ENCODE measurements around the gene NRXN2.

The NRXN2 gene

DNA sequence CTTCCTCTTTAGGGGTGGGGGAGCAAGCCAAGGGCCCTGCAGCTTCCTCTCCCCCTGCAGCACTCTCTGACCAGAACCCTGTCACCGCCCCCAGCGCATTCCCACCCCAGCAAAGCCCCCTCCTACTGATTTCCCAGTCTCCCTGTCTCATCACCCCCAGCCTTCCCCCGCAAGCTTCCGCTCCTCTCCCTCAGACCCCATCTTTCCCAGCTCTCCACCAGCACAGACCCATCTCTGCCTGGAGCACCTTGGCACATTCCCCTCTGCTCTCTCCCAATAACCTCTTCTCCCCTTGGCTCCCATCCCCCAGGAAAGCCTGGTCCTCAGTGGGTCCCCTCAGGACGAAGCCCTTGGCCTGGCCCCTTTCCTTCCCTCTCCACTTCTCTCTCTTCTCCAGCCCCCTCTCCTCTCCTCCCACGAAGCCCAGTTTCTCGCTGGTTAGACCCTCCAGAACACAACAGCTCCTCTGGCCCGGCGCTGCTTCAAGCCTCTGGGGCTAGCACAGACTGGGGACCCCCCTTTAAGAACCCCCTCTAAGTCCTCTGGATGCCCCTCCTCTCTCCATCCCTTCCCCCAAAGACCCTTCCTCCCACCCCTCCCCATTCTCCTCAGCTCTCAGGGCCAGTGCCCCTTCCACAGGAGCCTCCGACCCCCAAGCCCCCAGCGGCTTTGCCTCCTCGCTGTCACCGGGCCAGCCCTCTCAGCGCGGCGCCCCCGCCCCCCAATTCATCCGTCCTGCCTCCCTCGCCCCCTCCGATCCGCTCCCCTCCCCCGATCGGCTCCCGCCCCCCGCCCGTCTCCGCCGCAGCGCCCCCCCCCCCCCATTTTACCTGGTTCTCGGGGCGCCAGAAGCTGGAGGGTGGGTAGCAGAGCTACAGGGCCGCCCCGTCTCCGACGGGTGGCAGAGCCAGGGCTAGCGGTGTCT is 594 bp downstream of the NRXN2 start:
- Histone ChIP-seq H3K36me3 (ENCODE audit: control insufficient read depth, insufficient read depth, low read length) (no peaks in the 10 kb centered on the region), H3K4me3 (ENCODE audit: low read depth, low read length) (peak overlapping the region; percentile 22), H3K27me3 (ENCODE audit: control insufficient read depth, insufficient read depth, low read length) (peaks cover 25% of the 10 kb centered on the region), H3K9ac (ENCODE audit: low read depth, low read length) (no peak overlapping the region), H3K9me3 (ENCODE audit: control insufficient read depth, insufficient read depth, low read length) (no peaks in the 10 kb centered on the region), H3K4me1 (ENCODE audit: control insufficient read depth, insufficient read depth, low read length) (peaks cover 14% of the 10 kb centered on the region)

- Histone ChIP-seq H3K4me3 (ENCODE audit: low read depth, low read length) (no peak overlapping the region), H3K27me3 (ENCODE audit: control insufficient read depth, insufficient read depth, low read length) (peaks cover 25% of the 10 kb centered on the region), H3K36me3 (ENCODE audit: control insufficient read depth, insufficient read depth, low read length) (no peaks in the 10 kb centered on the region), H3K9me3 (ENCODE audit: control insufficient read depth, insufficient read depth, low read length) (no peaks in the 10 kb centered on the region), H3K4me1 (ENCODE audit: control insufficient read depth, insufficient read depth, low read length) (peaks cover 12% of the 10 kb centered on the region), H3K9ac (ENCODE audit: low read depth, low read length) (no peak overlapping the region)
Observed at GRCh38 chr11:64721359-64721699, 1.7 kb downstream of the NRXN2 start.

DNA sequence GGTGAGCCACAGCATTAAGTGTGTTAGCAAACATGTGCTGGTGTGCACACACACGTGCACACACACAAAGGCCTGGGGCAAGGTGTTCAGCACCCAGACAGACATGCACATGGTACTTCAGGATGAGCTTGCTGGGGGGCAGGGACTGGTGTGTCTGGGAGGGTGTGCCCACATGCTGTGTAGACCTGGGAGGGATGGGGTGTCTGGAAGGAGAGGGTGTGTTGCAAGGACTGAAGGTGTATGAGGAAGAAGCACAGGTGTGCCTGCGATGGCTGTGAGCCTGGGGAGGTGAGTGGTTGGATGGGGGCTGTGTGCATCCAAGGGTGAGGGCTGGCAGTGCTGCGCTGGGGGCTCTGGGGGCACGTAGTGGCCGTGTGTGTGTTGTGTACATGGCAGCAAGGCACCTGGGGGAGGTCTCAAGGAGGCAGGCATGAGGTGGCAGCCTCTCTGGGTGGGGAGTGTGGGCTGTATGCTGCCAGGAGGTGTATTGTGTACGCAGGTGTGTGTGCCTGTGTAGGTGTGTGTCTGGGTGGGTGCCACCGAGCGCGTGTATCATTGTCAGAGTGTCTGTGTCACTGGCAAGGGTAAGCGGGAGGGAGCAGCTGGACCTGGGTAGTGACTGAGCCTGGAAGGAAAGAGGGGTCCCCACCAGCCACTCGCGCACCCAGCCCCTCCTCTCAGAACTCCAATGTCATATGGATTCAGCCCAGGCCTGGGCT is 2.2 kb downstream of the NRXN2 start:
- peaks cover 27% of the 10 kb centered on the region for H3K27me3 ChIP-seq (ENCODE audit: control insufficient read depth, insufficient read depth, low read length)
- H3K36me3 ChIP-seq (ENCODE audit: control insufficient read depth, insufficient read depth, low read length), result no peaks in the 10 kb centered on the region
- peaks cover 12% of the 10 kb centered on the region for H3K4me1 ChIP-seq (ENCODE audit: control insufficient read depth, insufficient read depth, low read length)
- no peaks in the 10 kb centered on the region for H3K9me3 ChIP-seq (ENCODE audit: control insufficient read depth, insufficient read depth, low read length)
- no peak overlapping the region for H3K9ac ChIP-seq (ENCODE audit: low read depth, low read length)
- no peak overlapping the region for H3K4me3 ChIP-seq (ENCODE audit: low read depth, low read length)

DNA sequence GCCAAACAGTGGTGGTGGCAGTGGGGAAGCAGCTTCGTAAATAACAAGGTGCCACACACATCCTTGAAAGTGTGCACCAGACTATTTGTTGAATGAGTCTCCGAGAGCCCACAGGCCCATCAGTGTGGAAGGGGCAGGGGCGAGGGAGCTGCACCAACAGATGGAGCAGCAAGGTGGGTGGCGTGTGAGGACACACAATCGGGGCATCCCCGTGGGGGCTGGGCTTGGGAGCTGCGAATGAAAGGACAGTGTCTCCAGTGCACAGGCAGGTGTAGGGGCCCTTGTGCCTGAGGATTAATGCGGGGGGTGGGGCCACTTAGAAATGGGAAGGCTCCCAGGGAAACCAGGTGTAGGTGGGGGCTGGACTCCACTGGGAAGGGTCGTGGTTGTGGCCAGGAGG is 2.8 kb downstream of the NRXN2 start:
- H3K9ac ChIP-seq (ENCODE audit: low read depth, low read length), result no peak overlapping the region
- no peaks in the 10 kb centered on the region for H3K36me3 ChIP-seq (ENCODE audit: control insufficient read depth, insufficient read depth, low read length)
- H3K4me3 ChIP-seq (ENCODE audit: low read depth, low read length), result no peak overlapping the region
- H3K27me3 ChIP-seq (ENCODE audit: control insufficient read depth, insufficient read depth, low read length), result peaks cover 33% of the 10 kb centered on the region
- H3K9me3 ChIP-seq (ENCODE audit: control insufficient read depth, insufficient read depth, low read length), result no peaks in the 10 kb centered on the region
- peaks cover 11% of the 10 kb centered on the region for H3K4me1 ChIP-seq (ENCODE audit: control insufficient read depth, insufficient read depth, low read length)

DNA sequence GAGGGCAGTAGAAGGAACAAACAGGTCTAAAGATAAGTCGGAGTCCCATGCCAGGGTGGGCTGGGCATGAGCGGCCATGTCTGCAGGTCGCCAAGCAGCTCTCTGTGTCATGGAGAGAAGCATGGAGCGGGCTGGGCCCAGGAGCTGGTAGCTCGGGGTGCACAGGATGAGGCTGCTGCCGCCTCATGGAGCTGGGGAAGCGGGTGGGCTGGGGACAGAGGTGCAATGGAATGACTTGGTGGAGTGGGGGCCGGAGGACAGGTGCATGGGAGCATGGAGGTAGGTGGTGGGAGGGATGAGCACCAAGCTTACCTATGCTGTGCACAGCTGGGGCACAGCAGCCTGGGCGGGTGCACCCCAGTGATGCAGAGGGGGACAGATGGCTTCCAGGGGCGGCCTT is 3.6 kb downstream of the NRXN2 start:
- Histone ChIP-seq H3K27me3 (ENCODE audit: control insufficient read depth, insufficient read depth, low read length) (peaks cover 41% of the 10 kb centered on the region), H3K4me1 (ENCODE audit: control insufficient read depth, insufficient read depth, low read length) (peaks cover 13% of the 10 kb centered on the region), H3K9ac (ENCODE audit: low read depth, low read length) (no peak overlapping the region), H3K9me3 (ENCODE audit: control insufficient read depth, insufficient read depth, low read length) (no peaks in the 10 kb centered on the region), H3K4me3 (ENCODE audit: low read depth, low read length) (no peak overlapping the region), H3K36me3 (ENCODE audit: control insufficient read depth, insufficient read depth, low read length) (no peaks in the 10 kb centered on the region)

DNA sequence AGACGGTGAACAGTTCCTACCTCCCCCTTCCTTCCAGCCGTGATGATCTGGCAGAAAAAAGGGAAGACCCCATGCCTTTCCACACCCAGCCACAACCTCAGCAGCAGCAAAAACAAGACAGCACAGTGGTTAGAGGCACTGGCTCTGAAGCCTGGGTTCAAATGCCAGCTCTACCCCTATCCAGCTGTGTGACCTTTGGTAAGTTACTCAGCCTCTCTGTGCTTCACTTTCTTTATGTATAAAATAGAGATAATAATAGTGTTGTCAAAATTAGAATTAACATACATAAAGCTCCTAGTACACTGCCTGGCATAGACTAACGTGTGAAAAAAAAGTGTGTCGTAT is 4.2 kb downstream of the NRXN2 start:
- Histone ChIP-seq H3K4me3 (ENCODE audit: low read depth, low read length) (no peak overlapping the region), H3K9me3 (ENCODE audit: control insufficient read depth, insufficient read depth, low read length) (no peaks in the 10 kb centered on the region), H3K9ac (ENCODE audit: low read depth, low read length) (no peak overlapping the region), H3K4me1 (ENCODE audit: control insufficient read depth, insufficient read depth, low read length) (peaks cover 10% of the 10 kb centered on the region), H3K36me3 (ENCODE audit: control insufficient read depth, insufficient read depth, low read length) (no peaks in the 10 kb centered on the region), H3K27me3 (ENCODE audit: control insufficient read depth, insufficient read depth, low read length) (peaks cover 41% of the 10 kb centered on the region)

- Histone ChIP-seq H3K4me1 (ENCODE audit: control insufficient read depth, insufficient read depth, low read length) (peaks cover 10% of the 10 kb centered on the region), H3K9me3 (ENCODE audit: control insufficient read depth, insufficient read depth, low read length) (no peaks in the 10 kb centered on the region), H3K9ac (ENCODE audit: low read depth, low read length) (no peak overlapping the region), H3K4me3 (ENCODE audit: low read depth, low read length) (no peak overlapping the region), H3K36me3 (ENCODE audit: control insufficient read depth, insufficient read depth, low read length) (no peaks in the 10 kb centered on the region), H3K27me3 (ENCODE audit: control insufficient read depth, insufficient read depth, low read length) (peaks cover 42% of the 10 kb centered on the region)
Observed at GRCh38 chr11:64718084-64718779, 4.8 kb downstream of the NRXN2 start.

GRCh38 chr11:64717268-64717578 is 5.8 kb downstream of the NRXN2 start:
- no peak overlapping the region for H3K4me3 ChIP-seq (ENCODE audit: low read depth, low read length)
- H3K4me1 ChIP-seq (ENCODE audit: control insufficient read depth, insufficient read depth, low read length), result peaks cover 10% of the 10 kb centered on the region
- H3K9ac ChIP-seq (ENCODE audit: low read depth, low read length), result no peak overlapping the region
- peaks cover 48% of the 10 kb centered on the region for H3K27me3 ChIP-seq (ENCODE audit: control insufficient read depth, insufficient read depth, low read length)
- H3K36me3 ChIP-seq (ENCODE audit: control insufficient read depth, insufficient read depth, low read length), result no peaks in the 10 kb centered on the region
- no peaks in the 10 kb centered on the region for H3K9me3 ChIP-seq (ENCODE audit: control insufficient read depth, insufficient read depth, low read length)

DNA sequence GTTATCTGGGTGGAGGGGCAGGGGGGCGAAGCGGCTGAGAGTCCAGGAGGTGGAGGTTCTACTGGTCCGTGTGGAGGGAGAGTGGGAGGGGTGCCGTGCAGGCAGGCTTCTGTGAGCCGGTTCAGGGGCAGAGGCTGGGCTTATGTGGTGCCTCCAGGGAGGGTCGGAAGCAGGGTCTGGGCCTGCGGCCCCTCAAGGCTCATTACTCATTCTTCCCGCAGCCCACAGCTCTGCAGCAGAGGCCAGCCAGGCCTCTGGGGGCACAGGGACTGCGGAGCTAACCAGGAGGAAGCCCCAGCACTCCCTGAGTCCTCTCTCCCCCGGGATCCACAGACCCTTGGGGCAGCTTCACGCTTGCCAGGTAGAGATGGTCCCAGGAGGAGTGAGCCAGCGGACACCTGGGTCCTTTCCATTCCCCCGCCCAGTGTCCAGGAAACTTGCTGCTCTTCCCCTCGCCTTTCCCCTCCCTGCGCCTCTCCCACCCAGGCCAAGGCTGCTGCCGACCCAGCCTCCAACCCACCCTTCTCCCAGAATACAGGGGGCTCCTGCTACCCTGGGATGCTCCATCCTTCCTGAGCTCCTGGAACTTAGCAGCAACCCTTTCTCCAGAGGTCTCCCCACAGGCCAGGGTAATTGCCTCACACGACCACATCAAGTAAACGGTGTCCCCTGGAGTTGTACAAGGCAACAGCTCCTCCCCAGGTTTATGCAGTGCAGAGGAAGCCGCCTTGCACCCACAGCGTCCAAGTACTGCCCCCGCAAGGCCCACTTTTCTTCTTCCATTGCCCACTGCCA is 6.3 kb downstream of the NRXN2 start:
- no peaks in the 10 kb centered on the region for H3K9me3 ChIP-seq (ENCODE audit: control insufficient read depth, insufficient read depth, low read length)
- peaks cover 11% of the 10 kb centered on the region for H3K4me1 ChIP-seq (ENCODE audit: control insufficient read depth, insufficient read depth, low read length)
- no peak overlapping the region for H3K9ac ChIP-seq (ENCODE audit: low read depth, low read length)
- H3K4me3 ChIP-seq (ENCODE audit: low read depth, low read length), result no peak overlapping the region
- no peaks in the 10 kb centered on the region for H3K36me3 ChIP-seq (ENCODE audit: control insufficient read depth, insufficient read depth, low read length)
- H3K27me3 ChIP-seq (ENCODE audit: control insufficient read depth, insufficient read depth, low read length), result peaks cover 48% of the 10 kb centered on the region

- Histone ChIP-seq H3K36me3 (ENCODE audit: control insufficient read depth, insufficient read depth, low read length) (no peaks in the 10 kb centered on the region), H3K27me3 (ENCODE audit: control insufficient read depth, insufficient read depth, low read length) (peaks cover 43% of the 10 kb centered on the region), H3K9ac (ENCODE audit: low read depth, low read length) (no peak overlapping the region), H3K4me1 (ENCODE audit: control insufficient read depth, insufficient read depth, low read length) (peaks cover 16% of the 10 kb centered on the region), H3K4me3 (ENCODE audit: low read depth, low read length) (no peak overlapping the region), H3K9me3 (ENCODE audit: control insufficient read depth, insufficient read depth, low read length) (no peaks in the 10 kb centered on the region)
Observed at GRCh38 chr11:64715756-64716472, 7.1 kb downstream of the NRXN2 start.

GRCh38 chr11:64715110-64715509 is 7.9 kb downstream of the NRXN2 start:
- no peaks in the 10 kb centered on the region for H3K9me3 ChIP-seq (ENCODE audit: control insufficient read depth, insufficient read depth, low read length)
- H3K4me1 ChIP-seq (ENCODE audit: control insufficient read depth, insufficient read depth, low read length), result peaks cover 24% of the 10 kb centered on the region
- no peak overlapping the region for H3K9ac ChIP-seq (ENCODE audit: low read depth, low read length)
- H3K27me3 ChIP-seq (ENCODE audit: control insufficient read depth, insufficient read depth, low read length), result peaks cover 40% of the 10 kb centered on the region
- H3K4me3 ChIP-seq (ENCODE audit: low read depth, low read length), result no peak overlapping the region
- no peaks in the 10 kb centered on the region for H3K36me3 ChIP-seq (ENCODE audit: control insufficient read depth, insufficient read depth, low read length)

Data from iPS-15b (cell line).